Ovary (tissue), 3 donors: Measurements from ENCODE around the gene PNISR.

ENCODE experiments used
- POLR2A ChIP-seq: fragments of 450-650 bp; IDR thresholded peaks from one replicate; pipeline ENCODE4 v1.6.1; 2017; ENCODE audit warnings: antibody characterized with exemption, mild to moderate bottlenecking, moderate library complexity
- TF ChIP-seq, protein P1 (sequence below), 3 donors: fragments of 450-650 bp in 2 of 3; fragments of 200-600 bp in 1 of 3; IDR thresholded peaks; one replicate each; pipeline versions ENCODE4 v1.5.1 to v1.8.0; 2016 to 2022; ENCODE audit warnings: antibody characterized with exemption in 3 of 3, mild to moderate bottlenecking in 1 of 3
- donor health status: DM: no; HTN: no; CAD: no.

DNA sequence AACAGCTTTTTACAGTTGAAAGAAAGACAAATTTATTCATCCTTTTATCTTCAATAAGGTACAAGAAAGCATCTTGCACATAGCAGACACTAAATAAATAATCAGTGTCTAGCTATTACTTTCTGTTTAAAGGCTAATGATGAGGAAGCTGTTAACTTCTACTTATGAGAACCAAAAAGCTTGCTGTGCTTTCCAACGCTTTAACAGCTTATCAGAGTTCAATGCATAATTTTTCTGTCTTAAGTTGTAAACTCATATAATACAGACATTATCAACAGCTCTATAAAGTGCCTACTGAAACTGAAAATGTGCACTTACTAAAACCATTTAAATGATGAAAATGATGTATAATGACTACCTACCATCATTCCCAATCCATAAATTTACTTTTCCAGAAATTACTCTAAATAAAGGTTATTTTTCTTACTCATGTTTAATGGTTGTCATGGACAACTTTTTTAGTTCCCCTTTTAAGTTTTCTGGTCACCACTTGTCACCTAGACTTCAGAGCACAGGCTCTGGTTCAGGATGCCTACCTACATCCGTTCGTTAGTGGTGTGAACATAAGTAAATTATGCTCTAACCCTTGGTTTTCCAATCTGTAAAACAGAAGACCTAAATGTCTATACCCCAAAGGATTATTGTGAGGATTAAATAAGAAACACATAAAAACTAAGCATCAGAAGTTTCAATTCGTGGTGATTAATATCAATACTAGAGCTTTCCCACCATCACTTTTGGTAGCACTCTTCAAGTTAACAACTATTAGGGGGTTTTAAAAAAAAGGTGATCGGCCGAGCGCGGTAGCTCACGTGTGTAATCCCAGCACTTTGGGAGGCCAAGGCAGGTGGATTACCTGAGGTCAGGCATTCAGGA lies 8.0 kb downstream of the PNISR start:
- no peak for TF ChIP-seq POLR2A
- TF ChIP-seq, protein P1, sequence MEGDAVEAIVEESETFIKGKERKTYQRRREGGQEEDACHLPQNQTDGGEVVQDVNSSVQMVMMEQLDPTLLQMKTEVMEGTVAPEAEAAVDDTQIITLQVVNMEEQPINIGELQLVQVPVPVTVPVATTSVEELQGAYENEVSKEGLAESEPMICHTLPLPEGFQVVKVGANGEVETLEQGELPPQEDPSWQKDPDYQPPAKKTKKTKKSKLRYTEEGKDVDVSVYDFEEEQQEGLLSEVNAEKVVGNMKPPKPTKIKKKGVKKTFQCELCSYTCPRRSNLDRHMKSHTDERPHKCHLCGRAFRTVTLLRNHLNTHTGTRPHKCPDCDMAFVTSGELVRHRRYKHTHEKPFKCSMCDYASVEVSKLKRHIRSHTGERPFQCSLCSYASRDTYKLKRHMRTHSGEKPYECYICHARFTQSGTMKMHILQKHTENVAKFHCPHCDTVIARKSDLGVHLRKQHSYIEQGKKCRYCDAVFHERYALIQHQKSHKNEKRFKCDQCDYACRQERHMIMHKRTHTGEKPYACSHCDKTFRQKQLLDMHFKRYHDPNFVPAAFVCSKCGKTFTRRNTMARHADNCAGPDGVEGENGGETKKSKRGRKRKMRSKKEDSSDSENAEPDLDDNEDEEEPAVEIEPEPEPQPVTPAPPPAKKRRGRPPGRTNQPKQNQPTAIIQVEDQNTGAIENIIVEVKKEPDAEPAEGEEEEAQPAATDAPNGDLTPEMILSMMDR (IDR thresholded peaks at IDR 0.05) = no peak
